NT2/D1 (cell line): ENCODE data around the gene SMIM43.

ENCODE experiments used
- SUZ12 ChIP-seq: IDR thresholded peaks from 2 replicates; pipeline ENCODE4 v1.6.1; 2011; ENCODE audit not compliant: insufficient read length, insufficient read depth; ENCODE audit errors: extremely low read depth
- YY1 ChIP-seq: IDR thresholded peaks from 2 replicates; pipeline ENCODE4 v1.6.1; 2011; ENCODE audit not compliant: insufficient read length, insufficient read depth
- ZNF274 ChIP-seq: IDR thresholded peaks from 2 replicates; pipeline ENCODE4 v1.6.1; 2011; ENCODE audit warnings: mild to moderate bottlenecking, low read depth, low read length

DNA sequence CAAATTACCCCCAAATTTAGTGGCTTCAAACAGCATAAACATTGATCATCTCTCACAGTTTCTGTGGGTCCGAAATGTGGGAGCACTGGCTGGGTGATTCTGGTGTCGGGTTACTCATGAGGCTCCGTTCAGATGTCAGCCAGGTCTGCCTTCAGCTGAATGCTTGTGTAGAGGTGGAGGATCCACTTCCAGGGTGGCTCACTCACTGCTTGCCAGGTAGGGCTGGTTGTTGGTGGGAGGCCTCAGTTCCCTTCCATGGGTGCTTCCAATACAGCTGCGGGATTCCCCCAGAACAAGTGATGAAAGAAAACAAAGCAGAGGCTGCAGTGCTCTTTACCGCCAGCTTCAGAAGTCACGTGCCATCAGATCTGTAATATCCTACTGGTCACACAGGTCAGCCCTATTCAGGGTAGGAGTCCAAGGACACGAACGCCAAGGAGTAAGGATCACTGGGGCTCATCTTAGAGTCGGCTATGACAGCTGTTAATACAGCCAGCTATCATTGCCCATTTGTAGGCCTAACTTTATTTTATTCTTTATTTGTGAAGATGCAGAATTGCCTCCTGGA lies 1.1 kb upstream of the SMIM43 start:
- TF ChIP-seq ZNF274 (no peak), YY1 (no peak), SUZ12 (no peak)
